HEK293T (cell line): Measurements from ENCODE around the gene RAET1L.
"Not testable (repeated sequence)": the region's sequence is repeated elsewhere in the genome, so short reads cannot be mapped to it uniquely, and the experiment has no call there.

Experiments
- CTCF ChIA-PET: fragments of 350-600 bp; formaldehyde crosslinking; extraction: SDS; loops from one replicate; lab custom pipeline; 2021; ENCODE audit warnings: antibody characterized with exemption, inconsistent platforms; lab: Yijun Ruan, JAX
- POLR2A ChIA-PET: fragments of 350-600 bp; formaldehyde crosslinking; extraction: SDS; loops from one replicate; lab custom pipeline; 2020; ENCODE audit warnings: antibody characterized with exemption, inconsistent platforms; lab: Yijun Ruan, JAX
- DNase-seq: peaks from one replicate; pipeline ENCODE4 v3.0.0; 2012; ENCODE audit warnings: mixed read lengths; ENCODE audit errors: extremely low spot score
- ARNT ChIP-seq: fragments of 450-650 bp; IDR thresholded peaks from 2 replicates; pipeline ENCODE4 v1.6.1; 2017; ENCODE audit warnings: mild to moderate bottlenecking
- BHLHE40 ChIP-seq: fragments of 450-650 bp; IDR thresholded peaks from 2 replicates; pipeline ENCODE4 v1.6.1; 2016; ENCODE audit warnings: mild to moderate bottlenecking, moderate library complexity, borderline replicate concordance
- CTBP1 ChIP-seq: fragments of 450-650 bp; IDR thresholded peaks from 2 replicates; pipeline ENCODE4 v1.6.1; 2016; ENCODE audit warnings: borderline replicate concordance
- ELF4 ChIP-seq: fragments of 450-650 bp; IDR thresholded peaks from 2 replicates; pipeline ENCODE4 v1.6.1; 2017; ENCODE audit warnings: antibody characterized with exemption
- FOXA1 ChIP-seq: fragments of 450-650 bp; IDR thresholded peaks from 2 replicates; pipeline ENCODE4 v1.6.1; 2016; ENCODE audit warnings: mild to moderate bottlenecking
- FOXK2 ChIP-seq: fragments of 450-650 bp; IDR thresholded peaks from 2 replicates; pipeline ENCODE4 v1.6.1; 2016; ENCODE audit warnings: mild to moderate bottlenecking
- FOXM1 ChIP-seq: fragments of 450-650 bp; IDR thresholded peaks from 2 replicates; pipeline ENCODE4 v1.6.1; 2017; ENCODE audit warnings: mild to moderate bottlenecking, borderline replicate concordance
- HDGF ChIP-seq: fragments of 450-650 bp; IDR thresholded peaks from 2 replicates; pipeline ENCODE4 v1.6.1; 2017; ENCODE audit warnings: antibody characterized with exemption, borderline replicate concordance
- L3MBTL2 ChIP-seq: fragments of 450-650 bp; conservative IDR thresholded peaks from 2 replicates; pipeline ENCODE4 v1.6.1; 2016; ENCODE audit warnings: mild to moderate bottlenecking
- LEF1 ChIP-seq: fragments of 450-650 bp; IDR thresholded peaks from 2 replicates; pipeline ENCODE4 v1.6.1; 2017; ENCODE audit warnings: mild to moderate bottlenecking, borderline replicate concordance
- NFRKB ChIP-seq: fragments of 450-650 bp; IDR thresholded peaks from 2 replicates; pipeline ENCODE4 v1.6.1; 2016; ENCODE audit warnings: mild to moderate bottlenecking, moderate library complexity
- PKNOX1 ChIP-seq: fragments of 450-650 bp; IDR thresholded peaks from 2 replicates; pipeline ENCODE4 v1.6.1; 2016
- SP1 ChIP-seq: fragments of 450-650 bp; IDR thresholded peaks from 2 replicates; pipeline ENCODE4 v1.6.1; 2017
- SUZ12 ChIP-seq: fragments of 450-650 bp; IDR thresholded peaks from 2 replicates; pipeline ENCODE4 v1.6.1; 2016; ENCODE audit warnings: mild to moderate bottlenecking
- TARDBP ChIP-seq: fragments of 450-650 bp; IDR thresholded peaks from 2 replicates; pipeline ENCODE4 v1.6.1; 2016
- ZNF384 ChIP-seq: fragments of 450-650 bp; IDR thresholded peaks from 2 replicates; pipeline ENCODE4 v1.6.1; 2016

The RAET1L gene

DNA sequence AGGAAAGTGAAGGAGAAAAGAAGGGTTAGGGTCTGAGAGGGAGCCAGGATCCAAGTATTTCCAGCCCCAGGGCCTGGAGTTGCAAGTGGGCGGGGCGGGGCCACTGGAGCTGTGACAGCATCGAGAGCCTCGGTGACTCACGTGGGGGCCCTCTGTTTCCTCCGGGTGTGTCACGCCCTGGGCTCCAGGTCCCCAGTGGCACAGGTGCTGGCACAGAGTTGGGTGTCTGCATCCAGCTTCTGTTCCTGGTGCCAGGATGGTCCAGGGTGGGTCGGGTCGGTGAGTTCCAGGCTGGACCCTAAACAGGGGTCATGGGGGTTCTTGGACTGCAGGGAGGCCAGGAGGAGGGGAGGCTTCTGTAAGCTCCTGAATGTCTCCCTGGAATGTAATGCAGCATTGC is 16.7 kb downstream of the RAET1L start:
- POLR2A ChIA-PET = no interaction called here
- no peak for TF ChIP-seq SP1
- TF ChIP-seq L3MBTL2 = no peak
- TF ChIP-seq TARDBP = no peak
- no peak for TF ChIP-seq PKNOX1
- no peak for TF ChIP-seq ARNT
- TF ChIP-seq NFRKB = no peak
- no peak for TF ChIP-seq ELF4
- TF ChIP-seq FOXK2 = no peak
- no peak for TF ChIP-seq FOXA1
- no peak for TF ChIP-seq ZNF384
- TF ChIP-seq SUZ12 = no peak
- no peak for TF ChIP-seq FOXM1
- no peak for TF ChIP-seq HDGF
- TF ChIP-seq BHLHE40 = no peak

DNA sequence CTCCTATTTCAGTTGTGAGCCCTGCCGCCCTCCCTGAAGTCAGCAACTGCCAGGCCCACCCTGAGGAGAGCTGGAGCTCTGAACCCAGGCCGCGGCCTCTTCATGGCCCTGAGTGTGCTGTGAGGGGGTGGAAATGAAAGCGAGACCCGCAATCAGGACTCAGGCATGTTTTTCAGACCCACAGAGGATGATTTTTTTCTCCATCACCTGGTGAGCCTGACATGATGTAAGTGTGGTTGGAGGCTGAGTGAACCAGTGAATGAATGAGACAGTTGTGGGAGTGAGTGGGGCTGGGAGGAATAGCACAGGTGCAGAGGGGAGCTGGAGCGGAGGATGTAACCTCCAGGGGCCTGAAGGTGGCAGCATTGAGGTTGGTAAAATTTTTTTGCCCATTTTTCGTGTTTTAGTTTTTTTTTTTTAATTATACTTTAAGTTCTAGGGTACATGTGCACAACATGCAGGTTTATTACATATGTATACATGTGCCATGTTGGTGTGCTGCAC is 18.3 kb downstream of the RAET1L start:
- DNase-seq = peak; percentile 59
- ChIA-PET CTCF (interaction anchor here (0.5 to 1.2 kb wide), 9 partner anchors 16 to 388 kb away, joined by 3 to 8 read pairs (median 3); partner anchors contain the start of genes RAET1L and ULBP1), POLR2A (no interaction called here)

More for the DNA sequence above, 16.7 kb downstream of the RAET1L start:
- no peak for DNase-seq
- CTCF ChIA-PET = interaction anchor here (1.5 kb wide), 1 partner anchor 22 kb away, joined by 3 read pairs; no protein-coding TSS in a partner anchor

DNA sequence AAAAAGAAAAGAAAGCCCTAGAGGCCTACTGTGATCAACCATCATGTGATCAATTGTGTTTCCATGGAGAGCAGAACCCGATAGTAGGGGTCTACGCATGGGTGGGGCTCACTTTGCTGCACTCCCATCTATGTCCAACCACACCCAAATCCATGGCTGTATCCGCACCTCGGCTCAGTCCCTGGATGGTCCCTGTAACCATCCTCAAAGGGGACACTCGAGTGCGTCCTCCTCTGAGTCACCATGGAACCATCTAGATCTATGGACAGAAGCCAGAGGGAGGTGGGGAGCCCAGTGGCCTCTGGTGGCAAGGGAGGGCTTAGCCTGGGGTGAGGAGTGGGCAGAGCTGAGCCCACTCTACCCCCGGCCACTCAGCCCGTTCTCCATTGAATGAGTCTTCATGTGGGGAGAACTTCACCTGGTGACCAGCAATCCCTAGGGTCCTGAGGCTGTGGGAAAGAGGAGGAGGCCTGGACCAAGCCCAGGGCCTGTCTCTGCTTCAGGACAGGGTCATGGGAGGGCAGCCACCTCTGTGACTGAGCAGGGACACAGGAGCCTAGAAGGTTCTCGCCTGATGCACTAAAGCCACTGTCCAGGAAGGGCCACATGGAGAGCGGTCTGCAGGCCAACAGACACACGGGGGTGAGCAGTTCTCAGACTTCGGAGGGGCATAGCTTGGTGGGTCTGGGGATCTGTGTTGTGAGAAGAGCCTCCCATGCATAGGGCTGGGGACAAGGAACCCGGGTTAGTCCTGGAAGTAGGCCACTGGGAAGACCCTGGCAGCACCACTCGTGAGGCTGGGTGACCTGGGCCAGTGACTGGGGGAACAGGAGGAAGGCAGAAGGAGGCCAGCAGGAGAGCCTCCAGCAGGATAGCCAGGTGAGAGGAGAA is 19.3 kb downstream of the RAET1L start:
- TF ChIP-seq HDGF = no peak
- TF ChIP-seq SP1 = no peak
- no peak for TF ChIP-seq FOXM1
- TF ChIP-seq SUZ12 = no peak
- TF ChIP-seq BHLHE40 = no peak
- no peak for TF ChIP-seq FOXA1
- TF ChIP-seq NFRKB = no peak
- TF ChIP-seq ZNF384 = no peak
- TF ChIP-seq ARNT = no peak
- TF ChIP-seq TARDBP = no peak
- no peak for TF ChIP-seq PKNOX1
- no peak for TF ChIP-seq LEF1
- no peak for TF ChIP-seq ELF4
- TF ChIP-seq L3MBTL2 = no peak
- no peak for TF ChIP-seq CTBP1
- TF ChIP-seq FOXK2 = no peak
- ChIA-PET CTCF (interaction anchor here (0.7 to 1.2 kb wide), 2 partner anchors 19 to 67 kb away, joined by 3 to 4 read pairs; partner anchors contain the start of gene RAET1L), POLR2A (interaction anchor here (1.0 kb wide), 1 partner anchor 14 kb away, joined by 3 read pairs; no protein-coding TSS in a partner anchor)
- no peak for DNase-seq

More for the DNA sequence above, 18.3 kb downstream of the RAET1L start:
- TF ChIP-seq HDGF = no peak
- TF ChIP-seq FOXA1 = no peak
- TF ChIP-seq L3MBTL2 = no peak
- TF ChIP-seq FOXK2 = no peak
- no peak for TF ChIP-seq SP1
- no peak for TF ChIP-seq CTBP1
- TF ChIP-seq ARNT = no peak
- TF ChIP-seq PKNOX1 = no peak
- TF ChIP-seq ZNF384 = no peak
- TF ChIP-seq LEF1 = no peak
- TF ChIP-seq NFRKB = no peak
- no peak for TF ChIP-seq SUZ12
- TF ChIP-seq FOXM1 = no peak

DNA sequence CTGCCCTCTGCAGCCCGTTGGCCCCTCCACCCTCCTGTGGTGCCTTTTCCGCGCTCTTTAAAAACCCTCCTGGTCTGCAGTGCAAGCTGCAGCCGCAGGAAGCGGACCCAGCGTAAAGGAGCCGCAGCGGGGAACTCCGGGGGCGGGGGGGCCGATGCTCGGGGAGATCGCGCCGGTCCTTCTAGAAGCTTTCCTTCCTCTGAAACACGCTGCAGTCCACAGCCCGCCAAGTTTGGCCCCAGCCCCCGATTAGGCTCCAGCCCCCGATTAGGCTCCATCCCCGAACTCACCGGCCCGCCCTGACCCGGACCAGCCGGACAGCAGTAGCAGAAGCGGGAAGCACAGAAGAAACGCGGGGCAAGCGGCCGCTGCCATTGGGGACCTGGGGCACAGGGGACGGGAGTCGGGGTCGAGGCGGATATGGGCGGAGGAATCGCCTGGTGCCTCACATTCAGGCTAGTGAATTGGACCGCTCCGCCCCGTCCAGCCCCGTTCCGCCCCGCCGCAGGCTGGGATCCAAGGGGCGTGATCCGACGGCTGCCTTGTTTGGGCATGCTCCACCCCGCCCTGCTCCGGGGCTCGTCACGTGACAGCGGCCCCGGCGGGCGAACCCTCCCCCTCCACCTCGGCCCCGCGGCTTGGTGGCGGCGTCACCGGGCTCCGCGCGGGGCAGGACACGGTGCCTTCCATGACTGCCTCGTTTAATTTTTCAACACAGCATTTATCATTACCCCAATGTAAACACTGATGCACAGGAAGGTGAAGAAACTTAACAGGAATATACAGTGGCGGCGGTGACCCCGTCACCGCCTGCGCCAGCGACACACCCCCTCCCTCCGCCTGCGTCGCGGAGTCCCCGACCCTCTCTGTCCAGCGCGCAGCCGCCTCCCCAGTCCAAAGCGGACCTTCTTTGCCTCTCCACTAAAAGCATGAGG is 20.3 kb downstream of the RAET1L start:
- POLR2A ChIA-PET = no interaction called here

GRCh38 chr6:150004101-150004782 is 21.1 kb downstream of the RAET1L start:
- CTCF ChIA-PET = interaction anchor here (0.8 kb wide), 1 partner anchor 67 kb away, joined by 3 read pairs; no protein-coding TSS in a partner anchor
- DNase-seq = no peak
- POLR2A ChIA-PET = no interaction called here
- TF ChIP-seq FOXM1 = no peak
- TF ChIP-seq NFRKB = no peak
- TF ChIP-seq BHLHE40 = no peak
- no peak for TF ChIP-seq TARDBP

More for the DNA sequence above, 20.3 kb downstream of the RAET1L start:
- TF ChIP-seq ELF4 (no peak), L3MBTL2 (peak; percentile 79), HDGF (no peak)
- peak; percentile 99 for DNase-seq
- CTCF ChIA-PET = interaction anchor here (0.8 kb wide), 1 partner anchor 66 kb away, joined by 3 read pairs; no protein-coding TSS in a partner anchor

DNA sequence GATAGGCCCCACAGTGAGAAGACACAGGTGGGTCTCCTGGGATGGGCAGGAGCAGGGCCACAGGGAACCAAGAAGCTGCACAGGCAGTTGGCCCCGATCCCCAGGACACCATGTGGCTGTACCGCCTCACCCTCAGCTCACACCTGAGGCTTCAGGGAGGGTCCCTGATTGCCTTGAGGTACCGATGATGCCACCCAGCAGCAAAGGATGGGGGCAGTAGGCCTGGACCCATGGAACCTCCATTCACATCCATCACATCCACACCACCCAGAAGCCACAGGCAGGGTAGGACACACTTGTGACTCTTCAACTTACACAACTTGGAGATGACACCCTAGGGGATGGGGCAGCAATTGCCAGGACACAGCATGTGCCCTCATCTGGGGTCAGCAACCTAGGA is 21.7 kb downstream of the RAET1L start:
- POLR2A ChIA-PET, DNase-seq, CTCF ChIA-PET: not testable (repeated sequence)
